HG03354 (cell line): Measurements from ENCODE around the gene KLK7.
"Not testable (repeated sequence)": the region's sequence is repeated elsewhere in the genome, so short reads cannot be mapped to it uniquely, and the experiment has no call there.

ENCODE experiments used
- ATAC-seq: cut with Tn5 transposase; IDR thresholded peaks from one replicate; pipeline ENCODE4 v1.9.1; 2021; ENCODE audit warnings: mild to moderate bottlenecking; ENCODE audit not compliant: unreplicated experiment, poor library complexity, severe bottlenecking

KLK7 gene

GRCh38 chr19:51014242-51014641 lies 30.5 kb upstream of the KLK7 start:
- no peak for ATAC-seq

GRCh38 chr19:51012661-51013190 lies 29.0 kb upstream of the KLK7 start:
- no peak for ATAC-seq

- no peak for ATAC-seq
Observed at GRCh38 chr19:51010066-51010795, 26.5 kb upstream of the KLK7 start.

GRCh38 chr19:51009061-51009891 lies 25.6 kb upstream of the KLK7 start:
- ATAC-seq, result no peak

- no peak for ATAC-seq
Observed at GRCh38 chr19:51007488-51007887, 23.8 kb upstream of the KLK7 start.

- no peak for ATAC-seq
Observed at GRCh38 chr19:51006406-51006805, 22.7 kb upstream of the KLK7 start.

- no peak for ATAC-seq
Observed at GRCh38 chr19:51005248-51005647, 21.5 kb upstream of the KLK7 start.

GRCh38 chr19:51003316-51003715 lies 19.6 kb upstream of the KLK7 start:
- ATAC-seq, result no peak

GRCh38 chr19:51002542-51003311 lies 19.0 kb upstream of the KLK7 start:
- no peak for ATAC-seq

- no peak for ATAC-seq
Observed at GRCh38 chr19:51002089-51002532, 18.4 kb upstream of the KLK7 start.

GRCh38 chr19:51001515-51001914 lies 17.8 kb upstream of the KLK7 start, which contains the start of gene KLK8:
KLK8 (minus strand) TSS chr19:51001604; CDS start chr19:51001167, 437 bp downstream.
- ATAC-seq, result no peak

- no peak for ATAC-seq
Observed at GRCh38 chr19:51000981-51001380, 17.3 kb upstream of the KLK7 start.

GRCh38 chr19:51000426-51000825 lies 16.7 kb upstream of the KLK7 start:
- ATAC-seq, result no peak

GRCh38 chr19:50998686-50999085 lies 15.0 kb upstream of the KLK7 start:
- no peak for ATAC-seq

- ATAC-seq, result no peak
Observed at GRCh38 chr19:50998061-50998460, 14.3 kb upstream of the KLK7 start.

- ATAC-seq, result no peak
Observed at GRCh38 chr19:50994129-50994528, 10.4 kb upstream of the KLK7 start.

GRCh38 chr19:50992666-50993035 lies 8.9 kb upstream of the KLK7 start:
- ATAC-seq, result no peak

GRCh38 chr19:50984416-50984815 lies 699 bp upstream of the KLK7 start:
- not testable (repeated sequence) for ATAC-seq

GRCh38 chr19:50982186-50982585 lies 1.5 kb downstream of the KLK7 start:
- ATAC-seq, result no peak

- no peak for ATAC-seq
Observed at GRCh38 chr19:50981587-50982146, 2.0 kb downstream of the KLK7 start.
